Mesenchymal stem cell (in vitro differentiated cells and primary cell): ENCODE measurements around the gene NEDD4L. TPM values are rescaled to one million over a fixed set of nuclear protein-coding genes. Genes with fewer than 3 reads are reported as not detected.
"Not testable (repeated sequence)": the region's sequence is repeated elsewhere in the genome, so short reads cannot be mapped to it uniquely, and the experiment has no call there.

Experiments used
- DNase-seq: peaks from one replicate; pipeline ENCODE4 v3.0.0-alpha.2; 2013
- H2AFZ ChIP-seq: one replicate; pipeline ENCODE4 v1.6.1; 2013; ENCODE audit warnings: low read depth, mild to moderate bottlenecking, control low read depth, inconsistent platforms, low read length, moderate library complexity
- H2AK5ac ChIP-seq: 2 replicates; pipeline ENCODE4 v1.6.1; 2013; ENCODE audit warnings: low read length, moderate library complexity, mild to moderate bottlenecking, inconsistent platforms; ENCODE audit not compliant: severe bottlenecking
- H2BK120ac ChIP-seq: one replicate; pipeline ENCODE4 v1.6.1; 2013; ENCODE audit warnings: low read depth, mild to moderate bottlenecking, inconsistent platforms, low read length, moderate library complexity
- H2BK12ac ChIP-seq, 2 experiments: one replicate each; pipeline ENCODE4 v1.6.1; 2013; ENCODE audit warnings: inconsistent platforms in 2 of 2, low read length in 2 of 2, mild to moderate bottlenecking in 2 of 2, moderate library complexity in 2 of 2, control low read depth in 1 of 2
- H2BK15ac ChIP-seq: one replicate; pipeline ENCODE4 v1.6.1; 2013; ENCODE audit warnings: mild to moderate bottlenecking, low read depth, inconsistent platforms; ENCODE audit not compliant: poor library complexity, severe bottlenecking
- H2BK5ac ChIP-seq: 2 replicates; pipeline ENCODE4 v1.6.1; 2013; ENCODE audit warnings: low read depth, mild to moderate bottlenecking, low read length, control low read depth, inconsistent platforms; ENCODE audit not compliant: poor library complexity, severe bottlenecking
- H3K14ac ChIP-seq, 2 experiments: one replicate each; pipeline ENCODE4 v1.6.1; 2013; ENCODE audit warnings: inconsistent platforms in 2 of 2, low read length in 2 of 2, control low read depth in 1 of 2, mild to moderate bottlenecking in 1 of 2, moderate library complexity in 1 of 2
- H3K18ac ChIP-seq, 2 experiments: one replicate each; pipeline ENCODE4 v1.6.1; 2013; ENCODE audit warnings: inconsistent platforms in 2 of 2, low read length in 2 of 2, control low read depth in 1 of 2, low read depth in 1 of 2, mild to moderate bottlenecking in 1 of 2
- H3K23ac ChIP-seq, 2 experiments: one replicate each; pipeline ENCODE4 v1.6.1; 2013; ENCODE audit warnings: inconsistent platforms in 2 of 2, low read length in 2 of 2, mild to moderate bottlenecking in 2 of 2, moderate library complexity in 2 of 2, control low read depth in 1 of 2
- H3K27ac ChIP-seq: 2 replicates; pipeline ENCODE4 v1.5.1; 2013; ENCODE audit warnings: mild to moderate bottlenecking, moderate library complexity, low read length, control low read depth, inconsistent platforms; ENCODE audit not compliant: poor library complexity, severe bottlenecking
- H3K27me3 ChIP-seq, 2 experiments: 2 replicates each; pipeline versions ENCODE4 v1.6.1 to v1.7.0; 2013; ENCODE audit warnings: low read length in 2 of 2, mild to moderate bottlenecking in 2 of 2, moderate library complexity in 2 of 2, control low read depth in 1 of 2, inconsistent platforms in 1 of 2; ENCODE audit not compliant: control insufficient read depth in 1 of 2, insufficient read depth in 1 of 2
- H3K36me3 ChIP-seq, 2 experiments: 2 replicates each; pipeline versions ENCODE4 v1.6.1 to v1.7.0; 2013; ENCODE audit warnings: low read length in 2 of 2, control low read depth in 1 of 2, inconsistent platforms in 1 of 2, low read depth in 1 of 2, mild to moderate bottlenecking in 1 of 2; ENCODE audit not compliant: insufficient read depth in 2 of 2, control insufficient read depth in 1 of 2
- H3K4ac ChIP-seq, 2 experiments: one replicate each; pipeline ENCODE4 v1.6.1; 2013; ENCODE audit warnings: inconsistent platforms in 2 of 2, low read length in 2 of 2, mild to moderate bottlenecking in 2 of 2, moderate library complexity in 2 of 2, control low read depth in 1 of 2, low read depth in 1 of 2
- H3K4me1 ChIP-seq: 2 replicates; pipeline ENCODE4 v1.6.1; 2013; ENCODE audit warnings: low read depth, low read length, control low read depth; ENCODE audit not compliant: control insufficient read depth, insufficient read depth
- H3K4me2 ChIP-seq: 2 replicates; pipeline ENCODE4 v1.6.1; 2013; ENCODE audit warnings: low read length, mild to moderate bottlenecking, inconsistent platforms; ENCODE audit not compliant: poor library complexity, severe bottlenecking
- H3K4me3 ChIP-seq, 2 experiments: 2 replicates each; pipeline versions ENCODE4 v1.5.1 to v1.7.0; 2013; ENCODE audit warnings: low read length in 2 of 2, mild to moderate bottlenecking in 2 of 2, control low read depth in 1 of 2, low read depth in 1 of 2; ENCODE audit not compliant: insufficient read depth in 1 of 2
- H3K79me1 ChIP-seq: replicated peaks from 2 replicates; pipeline ENCODE4 v1.6.1; 2013; ENCODE audit warnings: mild to moderate bottlenecking, control low read depth, low read length, inconsistent platforms; ENCODE audit not compliant: poor library complexity, severe bottlenecking
- H3K9ac ChIP-seq: 2 replicates; pipeline ENCODE4 v1.7.0; 2013; ENCODE audit warnings: mild to moderate bottlenecking, low read length, moderate library complexity
- H3K9me3 ChIP-seq: 2 replicates; pipeline ENCODE4 v1.7.0; 2013; ENCODE audit warnings: mild to moderate bottlenecking, low read length; ENCODE audit not compliant: control insufficient read depth
- H4K8ac ChIP-seq: one replicate; pipeline ENCODE4 v1.6.1; 2013; ENCODE audit warnings: inconsistent platforms, mild to moderate bottlenecking, low read length, moderate library complexity
- H4K91ac ChIP-seq: one replicate; pipeline ENCODE4 v1.6.1; 2013; ENCODE audit warnings: mild to moderate bottlenecking, low read length, inconsistent platforms
- WGBS: methylation state at CpG from one replicate; pipeline ENCODE4 v1.1.7; 2013; ENCODE audit warnings: mixed read lengths; 5-methylcytosine and 5-hydroxymethylcytosine counted together
- polyA plus RNA-seq, 2 experiments: library from polyadenylated mRNA; stranded (reverse); fragments of 200-250 nt; gene quantifications; one replicate each; pipeline ENCODE4 v1.2.3, GENCODE V29; 2013

The NEDD4L gene
- 9.4 TPM for polyA plus RNA-seq (2013, experiment 1 of 2)
- 12.5 TPM for polyA plus RNA-seq (2013, experiment 2 of 2)

DNA sequence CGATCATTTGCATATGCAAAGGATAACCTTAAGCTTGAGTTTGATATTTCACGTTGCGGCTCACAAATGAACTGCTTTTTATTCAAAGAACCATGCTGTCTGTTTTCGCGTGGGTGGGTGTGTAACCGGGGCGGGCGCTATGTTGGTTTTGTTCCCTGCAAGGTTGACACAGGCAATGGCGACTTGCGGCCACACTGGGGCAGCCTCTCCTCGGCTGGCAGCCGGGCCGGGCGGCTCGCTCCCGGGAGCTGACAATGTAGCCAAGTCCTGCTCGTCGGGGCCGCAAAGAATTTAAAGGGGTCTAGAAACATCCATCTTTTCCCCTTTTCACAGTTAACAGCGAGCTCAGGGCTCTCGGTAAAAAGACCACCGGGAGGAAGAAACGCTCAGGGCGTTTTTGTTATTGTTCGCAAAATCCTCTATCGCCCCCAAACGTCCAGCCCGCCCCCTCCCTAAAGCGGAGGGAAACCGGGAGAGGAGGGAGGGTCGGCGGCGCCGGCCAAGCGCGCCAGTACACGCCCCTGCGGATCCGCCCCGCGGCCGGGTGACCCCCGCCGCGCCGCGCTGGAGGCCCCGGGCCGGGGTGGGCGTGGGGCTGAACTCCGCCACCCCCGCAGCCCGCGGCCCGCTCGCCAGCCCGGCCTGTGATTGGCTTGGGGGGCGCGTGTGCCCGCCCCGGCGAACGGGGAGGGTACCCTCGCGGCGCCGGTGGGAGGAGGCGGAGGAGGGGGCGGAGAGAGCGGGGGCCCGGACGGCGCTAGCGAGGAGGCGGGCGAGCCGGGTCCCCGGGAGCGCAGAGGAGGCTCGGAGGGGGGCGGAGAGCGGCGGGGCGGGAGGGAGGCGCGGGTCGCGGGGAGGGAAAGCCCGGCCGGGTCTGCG is at the start of gene NEDD4L:
TSS of gene NEDD4L (plus strand) at position 736 of the 879 bp plus-strand sequence. CDS start 435 bp downstream, outside the sequence.
- WGBS, result under 1% methylated on average over 27 of the region's 91 CpGs
- Histone ChIP-seq H3K27ac (peak within 1 kb of the TSS; percentile 87), H3K36me3 (no peaks in the 10 kb centered on the region), H2BK12ac (peak within 1 kb of the TSS in 1 of 2 experiments; percentile 77), H4K91ac (peak within 1 kb of the TSS; percentile 61), H3K14ac (no peak within 1 kb of the TSS), H3K18ac (peak within 1 kb of the TSS; percentile 21 to 73), H3K4me2 (peak within 1 kb of the TSS; percentile 99), H2BK5ac (peak within 1 kb of the TSS; percentile 76), H3K9ac (peak within 1 kb of the TSS; percentile 86), H2AFZ (peak within 1 kb of the TSS; percentile 59), H3K23ac (peak within 1 kb of the TSS; percentile 20 to 78), H4K8ac (peak within 1 kb of the TSS; percentile 37), H2BK15ac (no peak within 1 kb of the TSS), H3K9me3 (no peaks in the 10 kb centered on the region), H3K27me3 (peaks cover 0 to 5% of the 10 kb centered on the region in 2 experiments), H3K4me3 (peak within 1 kb of the TSS; percentile 91 to 93), H3K4ac (peak within 1 kb of the TSS in 1 of 2 experiments; percentile 64), H3K79me1 (peaks cover 11% of the 10 kb centered on the region), H3K4me1 (peaks cover 3% of the 10 kb centered on the region), H2BK120ac (peak within 1 kb of the TSS; percentile 49), H2AK5ac (no peak within 1 kb of the TSS)
- DNase-seq, result peak; percentile 84

DNA sequence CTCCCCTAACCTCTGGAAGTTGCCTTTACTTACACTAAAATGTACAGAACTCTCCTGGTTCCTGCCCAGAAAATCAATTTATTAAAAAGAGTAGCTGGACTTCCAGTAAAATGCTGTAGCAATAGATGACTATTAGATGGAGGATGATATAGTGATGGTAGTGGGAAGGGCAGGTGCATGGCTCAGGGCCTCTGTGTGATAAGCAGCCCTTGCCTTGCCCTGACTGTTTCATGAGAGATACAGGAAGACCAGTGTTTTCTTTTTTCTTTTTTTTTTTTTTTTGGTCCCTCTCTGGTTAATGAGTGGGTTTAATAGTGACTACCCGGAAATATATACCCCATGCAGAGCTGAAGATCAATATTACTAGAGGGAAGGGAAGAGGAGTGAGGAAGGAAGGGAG is 48.7 kb upstream of the NEDD4L start:
- Histone ChIP-seq H2BK12ac (no peak overlapping the region), H3K27ac (no peak overlapping the region), H3K9ac (no peak overlapping the region), H3K79me1 (no peaks in the 10 kb centered on the region), H3K27me3 (peaks cover 4 to 9% of the 10 kb centered on the region in 2 experiments), H3K4ac (no peak overlapping the region), H2AFZ (no peak overlapping the region), H2BK5ac (no peak overlapping the region), H4K91ac (no peak overlapping the region), H4K8ac (no peak overlapping the region), H3K4me1 (peaks cover 2% of the 10 kb centered on the region), H3K9me3 (no peaks in the 10 kb centered on the region), H2AK5ac (no peak overlapping the region), H2BK15ac (no peak overlapping the region), H3K36me3 (no peaks in the 10 kb centered on the region), H3K23ac (no peak overlapping the region), H3K18ac (no peak overlapping the region), H3K14ac (no peak overlapping the region), H2BK120ac (no peak overlapping the region), H3K4me3 (no peak overlapping the region), H3K4me2 (no peak overlapping the region)
- no peak for DNase-seq
- WGBS, result 100% methylated on average over 1 of the region's 1 CpG

DNA sequence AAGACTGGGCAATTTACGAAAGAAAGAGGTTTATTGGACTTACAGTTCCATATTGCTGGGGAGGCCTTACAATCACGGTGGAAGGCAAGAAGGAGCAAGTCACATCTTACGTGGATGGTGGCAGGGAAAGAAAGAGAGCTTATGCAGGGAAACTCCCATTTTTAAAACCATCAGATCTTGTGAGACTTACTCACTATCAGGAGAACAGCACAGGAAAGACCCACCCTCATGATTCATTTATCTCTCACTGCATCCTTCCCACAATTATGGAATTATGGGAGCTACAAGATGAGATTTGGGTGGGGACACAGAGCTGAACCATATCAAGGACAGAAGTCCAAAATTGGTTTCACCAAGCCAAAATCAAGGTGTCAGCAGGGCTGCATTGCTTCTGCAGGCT is 47.1 kb upstream of the NEDD4L start:
- H3K14ac ChIP-seq, H2BK120ac ChIP-seq, H2AFZ ChIP-seq, H3K4me1 ChIP-seq, H3K79me1 ChIP-seq, H3K27ac ChIP-seq, H4K8ac ChIP-seq, H3K4me2 ChIP-seq, H2BK5ac ChIP-seq, H3K27me3 ChIP-seq, H3K4ac ChIP-seq, DNase-seq, H4K91ac ChIP-seq, H3K9ac ChIP-seq, H2AK5ac ChIP-seq, H3K4me3 ChIP-seq, H2BK12ac ChIP-seq, H2BK15ac ChIP-seq, H3K23ac ChIP-seq, H3K36me3 ChIP-seq, H3K18ac ChIP-seq, H3K9me3 ChIP-seq: not testable (repeated sequence)
- WGBS, result 94% methylated on average over 3 of the region's 3 CpGs

DNA sequence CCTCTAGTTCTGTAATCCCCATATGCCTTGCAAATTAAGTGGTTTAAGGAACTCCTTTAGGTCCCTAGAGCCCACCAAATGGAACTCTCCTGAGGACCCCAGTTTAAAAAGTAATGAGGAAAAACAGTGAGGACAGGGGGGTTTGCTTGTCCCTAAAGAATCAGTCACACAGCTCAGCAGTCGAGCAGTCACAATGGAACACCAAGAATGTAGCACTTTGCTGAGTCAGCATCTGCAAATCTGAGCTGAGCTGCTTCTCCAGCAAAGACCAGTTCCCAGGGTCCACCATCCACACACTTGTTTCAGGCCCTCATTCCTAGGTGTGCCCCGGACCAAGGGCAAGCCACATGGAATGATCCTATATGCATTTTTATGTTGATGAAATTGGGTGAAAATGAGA is 46.2 kb upstream of the NEDD4L start:
- 81% methylated on average over 1 of the region's 2 CpGs for WGBS
- Histone ChIP-seq H3K23ac (no peak overlapping the region), H3K4me3 (no peak overlapping the region), H2BK5ac (no peak overlapping the region), H2AK5ac (no peak overlapping the region), H2BK120ac (no peak overlapping the region), H3K27ac (no peak overlapping the region), H2BK12ac (no peak overlapping the region), H4K8ac (no peak overlapping the region), H3K14ac (no peak overlapping the region), H3K9ac (no peak overlapping the region), H3K18ac (no peak overlapping the region), H3K4ac (no peak overlapping the region), H2BK15ac (no peak overlapping the region), H4K91ac (no peak overlapping the region), H3K4me2 (no peak overlapping the region), H3K27me3 (peaks cover 0 to 9% of the 10 kb centered on the region in 2 experiments), H3K79me1 (no peaks in the 10 kb centered on the region), H3K36me3 (no peaks in the 10 kb centered on the region), H2AFZ (no peak overlapping the region), H3K4me1 (peaks cover 2% of the 10 kb centered on the region), H3K9me3 (no peaks in the 10 kb centered on the region)
- DNase-seq, result no peak
